GM21526 (cell line): ENCODE measurements around the gene MYCBP2.
"Not testable (repeated sequence)": the region's sequence is repeated elsewhere in the genome, so short reads cannot be mapped to it uniquely, and the experiment has no call there.

ENCODE experiments used
- ATAC-seq: cut with Tn5 transposase; IDR thresholded peaks from one replicate; pipeline ENCODE4 v1.9.1; 2021; ENCODE audit warnings: moderate library complexity; ENCODE audit not compliant: unreplicated experiment, low FRiP score

Gene MYCBP2

GRCh38 chr13:77326905-77327604 lies at the start of gene MYCBP2:
TSS of gene MYCBP2 (minus strand) at chr13:77327094. CDS start at chr13:77326775, 319 bp downstream.
- ATAC-seq = peak; percentile 47

- ATAC-seq = no peak
Measured at GRCh38 chr13:77375560-77376108, 48.7 kb upstream of the MYCBP2 start.

- no peak for ATAC-seq
Measured at GRCh38 chr13:77374786-77375185, 47.9 kb upstream of the MYCBP2 start.

- ATAC-seq = no peak
Measured at GRCh38 chr13:77374339-77374738, 47.4 kb upstream of the MYCBP2 start.

GRCh38 chr13:77373502-77373901 lies 46.6 kb upstream of the MYCBP2 start:
- no peak for ATAC-seq

- no peak for ATAC-seq
Measured at GRCh38 chr13:77372275-77372674, 45.4 kb upstream of the MYCBP2 start.

- no peak for ATAC-seq
Measured at GRCh38 chr13:77370888-77371287, 44.0 kb upstream of the MYCBP2 start.

- no peak for ATAC-seq
Measured at GRCh38 chr13:77362166-77362565, 35.3 kb upstream of the MYCBP2 start.

- no peak for ATAC-seq
Measured at GRCh38 chr13:77360032-77360685, 33.3 kb upstream of the MYCBP2 start.

- no peak for ATAC-seq
Measured at GRCh38 chr13:77359171-77359570, 32.3 kb upstream of the MYCBP2 start.

GRCh38 chr13:77358001-77358400 lies 31.1 kb upstream of the MYCBP2 start:
- ATAC-seq = no peak

GRCh38 chr13:77356155-77356554 lies 29.3 kb upstream of the MYCBP2 start:
- no peak for ATAC-seq

- ATAC-seq = no peak
Measured at GRCh38 chr13:77353995-77354394, 27.1 kb upstream of the MYCBP2 start.

GRCh38 chr13:77351315-77351714 lies 24.4 kb upstream of the MYCBP2 start:
- ATAC-seq = no peak

- no peak for ATAC-seq
Measured at GRCh38 chr13:77350811-77351210, 23.9 kb upstream of the MYCBP2 start.

- no peak for ATAC-seq
Measured at GRCh38 chr13:77349365-77349764, 22.5 kb upstream of the MYCBP2 start.

GRCh38 chr13:77347351-77347750 lies 20.5 kb upstream of the MYCBP2 start:
- not testable (repeated sequence) for ATAC-seq

GRCh38 chr13:77345150-77345780 lies 18.4 kb upstream of the MYCBP2 start:
- ATAC-seq = peak; percentile 49

- no peak for ATAC-seq
Measured at GRCh38 chr13:77343841-77344240, 16.9 kb upstream of the MYCBP2 start.

GRCh38 chr13:77339408-77339807 lies 12.5 kb upstream of the MYCBP2 start:
- ATAC-seq = peak; percentile 56

GRCh38 chr13:77338961-77339401 lies 12.1 kb upstream of the MYCBP2 start:
- ATAC-seq = peak; percentile 79
